Transverse colon (tissue), 3 donors: ENCODE results near the gene FAM72B.
"Not testable (repeated sequence)": the region's sequence is repeated elsewhere in the genome, so short reads cannot be mapped to it uniquely, and the experiment has no call there.

ENCODE experiments used
- POLR2A ChIP-seq: fragments of 450-650 bp; IDR thresholded peaks from one replicate; pipeline ENCODE4 v1.6.1; 2016; ENCODE audit warnings: antibody characterized with exemption, mild to moderate bottlenecking, moderate library complexity
- TF ChIP-seq, protein P1 (sequence below), 5 experiments: fragments of 200-600 bp in 3 of 5; fragments of 450-650 bp in 2 of 5; sonication (generic) in 3 of 5; IDR thresholded peaks; 1 replicate in 2 of 5; 2 replicates in 3 of 5; pipeline ENCODE4 v1.5.1; 2016 to 2017; ENCODE audit warnings: antibody characterized with exemption in 5 of 5, inconsistent platforms in 3 of 5, mild to moderate bottlenecking in 2 of 5, moderate library complexity in 1 of 5

DNA sequence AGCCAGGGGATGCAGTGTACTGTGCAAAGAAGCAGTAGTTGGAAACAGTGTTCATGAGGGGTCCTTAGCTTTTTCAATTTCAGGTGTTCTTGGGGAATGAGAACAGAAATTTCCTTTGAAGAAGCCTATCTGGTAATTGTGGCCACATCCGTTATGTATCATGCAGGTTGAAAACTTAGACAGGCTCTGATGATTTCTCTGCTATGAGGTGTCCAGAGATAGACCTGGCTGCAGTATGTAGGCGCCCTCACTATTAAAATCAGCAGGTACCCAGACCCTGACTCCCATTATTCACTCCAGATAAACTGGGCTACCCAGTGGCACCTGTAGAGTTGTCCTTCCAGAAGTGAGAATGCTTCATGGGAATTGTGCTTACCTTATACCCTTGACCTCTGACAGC, 8.4 kb upstream of the FAM72B start:
- TF ChIP-seq, protein P1, sequence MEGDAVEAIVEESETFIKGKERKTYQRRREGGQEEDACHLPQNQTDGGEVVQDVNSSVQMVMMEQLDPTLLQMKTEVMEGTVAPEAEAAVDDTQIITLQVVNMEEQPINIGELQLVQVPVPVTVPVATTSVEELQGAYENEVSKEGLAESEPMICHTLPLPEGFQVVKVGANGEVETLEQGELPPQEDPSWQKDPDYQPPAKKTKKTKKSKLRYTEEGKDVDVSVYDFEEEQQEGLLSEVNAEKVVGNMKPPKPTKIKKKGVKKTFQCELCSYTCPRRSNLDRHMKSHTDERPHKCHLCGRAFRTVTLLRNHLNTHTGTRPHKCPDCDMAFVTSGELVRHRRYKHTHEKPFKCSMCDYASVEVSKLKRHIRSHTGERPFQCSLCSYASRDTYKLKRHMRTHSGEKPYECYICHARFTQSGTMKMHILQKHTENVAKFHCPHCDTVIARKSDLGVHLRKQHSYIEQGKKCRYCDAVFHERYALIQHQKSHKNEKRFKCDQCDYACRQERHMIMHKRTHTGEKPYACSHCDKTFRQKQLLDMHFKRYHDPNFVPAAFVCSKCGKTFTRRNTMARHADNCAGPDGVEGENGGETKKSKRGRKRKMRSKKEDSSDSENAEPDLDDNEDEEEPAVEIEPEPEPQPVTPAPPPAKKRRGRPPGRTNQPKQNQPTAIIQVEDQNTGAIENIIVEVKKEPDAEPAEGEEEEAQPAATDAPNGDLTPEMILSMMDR (IDR thresholded peaks at IDR 0.05): not testable (repeated sequence)
- TF ChIP-seq POLR2A: not testable (repeated sequence)
